Keratinocyte (primary cell): ENCODE measurements around the gene SLX4IP.

Experiments used
- CTCF ChIP-seq, 3 experiments: IDR thresholded peaks in 1 of 3; conservative IDR thresholded peaks in 1 of 3; optimal IDR thresholded peaks in 1 of 3; 2 replicates in 2 of 3; 3 replicates in 1 of 3; pipeline versions ENCODE3 to v1.5.1; 2011; ENCODE audit warnings: low read length in 3 of 3, mild to moderate bottlenecking in 3 of 3, moderate library complexity in 2 of 3, control low read depth in 1 of 3, inconsistent platforms in 1 of 3; ENCODE audit not compliant: insufficient read depth in 2 of 3; ENCODE audit errors: extremely low read depth in 1 of 3
- EZH2 ChIP-seq: IDR thresholded peaks from one replicate; pipeline ENCODE4 v1.6.1; 2012; ENCODE audit warnings: inconsistent platforms, mild to moderate bottlenecking, low read length, moderate library complexity

GRCh38 chr20:10454151-10454750 is 19.1 kb downstream of the SLX4IP start:
- no peak for TF ChIP-seq CTCF (optimal IDR thresholded peaks at IDR 0.05 in 1 of 3, IDR thresholded peaks at IDR 0.05 in 1 of 3, conservative IDR thresholded peaks at IDR 0.05 in 1 of 3; ENCODE audit: extremely low read depth in 1 of 3, insufficient read depth in 2 of 3, low read length in 3 of 3)
- no peak for TF ChIP-seq EZH2
